ENCODE results near the gene GFOD1.

GRCh38 chr6:13467216-13467600, 20.2 kb downstream of the GFOD1 start:
- TF ChIP-seq, protein P1, sequence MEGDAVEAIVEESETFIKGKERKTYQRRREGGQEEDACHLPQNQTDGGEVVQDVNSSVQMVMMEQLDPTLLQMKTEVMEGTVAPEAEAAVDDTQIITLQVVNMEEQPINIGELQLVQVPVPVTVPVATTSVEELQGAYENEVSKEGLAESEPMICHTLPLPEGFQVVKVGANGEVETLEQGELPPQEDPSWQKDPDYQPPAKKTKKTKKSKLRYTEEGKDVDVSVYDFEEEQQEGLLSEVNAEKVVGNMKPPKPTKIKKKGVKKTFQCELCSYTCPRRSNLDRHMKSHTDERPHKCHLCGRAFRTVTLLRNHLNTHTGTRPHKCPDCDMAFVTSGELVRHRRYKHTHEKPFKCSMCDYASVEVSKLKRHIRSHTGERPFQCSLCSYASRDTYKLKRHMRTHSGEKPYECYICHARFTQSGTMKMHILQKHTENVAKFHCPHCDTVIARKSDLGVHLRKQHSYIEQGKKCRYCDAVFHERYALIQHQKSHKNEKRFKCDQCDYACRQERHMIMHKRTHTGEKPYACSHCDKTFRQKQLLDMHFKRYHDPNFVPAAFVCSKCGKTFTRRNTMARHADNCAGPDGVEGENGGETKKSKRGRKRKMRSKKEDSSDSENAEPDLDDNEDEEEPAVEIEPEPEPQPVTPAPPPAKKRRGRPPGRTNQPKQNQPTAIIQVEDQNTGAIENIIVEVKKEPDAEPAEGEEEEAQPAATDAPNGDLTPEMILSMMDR (conservative IDR thresholded peaks at IDR 0.05; ENCODE audit: low read depth, low read length) = no peak
- no peak for TF ChIP-seq CEBPB (IDR thresholded peaks at IDR 0.05; ENCODE audit: low read depth, low read length)
- TF ChIP-seq POLR2A (IDR thresholded peaks at IDR 0.05; ENCODE audit: low read depth, low read length) = no peak
- TF ChIP-seq RAD21 (IDR thresholded peaks at IDR 0.05; ENCODE audit: low read length) = no peak
- no peak for TF ChIP-seq CHD1 (IDR thresholded peaks at IDR 0.05; ENCODE audit: low read depth, low read length)
- no peak for TF ChIP-seq MAFK (IDR thresholded peaks at IDR 0.05; ENCODE audit: low read depth, low read length)
- no peak for TF ChIP-seq BHLHE40 (IDR thresholded peaks at IDR 0.05; ENCODE audit: low read depth, low read length)
- no peak for TF ChIP-seq USF2 (IDR thresholded peaks at IDR 0.05; ENCODE audit: low read depth, low read length)
- TF ChIP-seq SMC3 (IDR thresholded peaks at IDR 0.05; ENCODE audit: low read depth, low read length) = no peak
- TF ChIP-seq FOS (IDR thresholded peaks at IDR 0.05; ENCODE audit: low read depth, low read length) = no peak
- TF ChIP-seq MAZ (IDR thresholded peaks at IDR 0.05; ENCODE audit: borderline replicate concordance, low read depth, low read length) = no peak
- TF ChIP-seq MXI1 (IDR thresholded peaks at IDR 0.05; ENCODE audit: borderline replicate concordance, low read depth, low read length) = no peak
- no peak for TF ChIP-seq NFE2L2 (IDR thresholded peaks at IDR 0.05; ENCODE audit: low read depth, low read length)
